22Rv1 (cell line): ENCODE measurements around the gene LY6G6C.

Experiments used
- ZFX ChIP-seq: fragments of 450-650 bp; IDR thresholded peaks from 2 replicates; pipeline ENCODE4 v1.6.1; 2017; ENCODE audit warnings: antibody characterized with exemption, borderline replicate concordance
- TF ChIP-seq, protein P1 (sequence below): fragments of 450-650 bp; IDR thresholded peaks from 2 replicates; pipeline ENCODE4 v1.5.1; 2017; ENCODE audit warnings: mild to moderate bottlenecking

GRCh38 chr6:31692353-31692752 is 29.2 kb downstream of the LY6G6C start:
- TF ChIP-seq, protein P1, sequence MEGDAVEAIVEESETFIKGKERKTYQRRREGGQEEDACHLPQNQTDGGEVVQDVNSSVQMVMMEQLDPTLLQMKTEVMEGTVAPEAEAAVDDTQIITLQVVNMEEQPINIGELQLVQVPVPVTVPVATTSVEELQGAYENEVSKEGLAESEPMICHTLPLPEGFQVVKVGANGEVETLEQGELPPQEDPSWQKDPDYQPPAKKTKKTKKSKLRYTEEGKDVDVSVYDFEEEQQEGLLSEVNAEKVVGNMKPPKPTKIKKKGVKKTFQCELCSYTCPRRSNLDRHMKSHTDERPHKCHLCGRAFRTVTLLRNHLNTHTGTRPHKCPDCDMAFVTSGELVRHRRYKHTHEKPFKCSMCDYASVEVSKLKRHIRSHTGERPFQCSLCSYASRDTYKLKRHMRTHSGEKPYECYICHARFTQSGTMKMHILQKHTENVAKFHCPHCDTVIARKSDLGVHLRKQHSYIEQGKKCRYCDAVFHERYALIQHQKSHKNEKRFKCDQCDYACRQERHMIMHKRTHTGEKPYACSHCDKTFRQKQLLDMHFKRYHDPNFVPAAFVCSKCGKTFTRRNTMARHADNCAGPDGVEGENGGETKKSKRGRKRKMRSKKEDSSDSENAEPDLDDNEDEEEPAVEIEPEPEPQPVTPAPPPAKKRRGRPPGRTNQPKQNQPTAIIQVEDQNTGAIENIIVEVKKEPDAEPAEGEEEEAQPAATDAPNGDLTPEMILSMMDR = no peak
- TF ChIP-seq ZFX = no peak
